Measurements from ENCODE around the gene POU2F1.

Gene POU2F1

GRCh38 chr1:167297222-167298214, 76.8 kb downstream of the POU2F1 start:
- no peak for TF ChIP-seq CTCF (IDR thresholded peaks at IDR 0.05; ENCODE audit: extremely low read depth, insufficient read depth, missing control alignments)
- no peak for DNase-seq (ENCODE audit: low spot score)
- in situ Hi-C loops (cut with MboI; ENCODE audit: low pct_unique_long_range_greater_than_20kb, low sequenced_read_pairs, unreplicated experiment), result no loop called here

GRCh38 chr1:167298325-167298724, 77.6 kb downstream of the POU2F1 start:
- in situ Hi-C loops (cut with MboI; ENCODE audit: low pct_unique_long_range_greater_than_20kb, low sequenced_read_pairs, unreplicated experiment), result no loop called here
- no peak for TF ChIP-seq CTCF (IDR thresholded peaks at IDR 0.05; ENCODE audit: extremely low read depth, insufficient read depth, missing control alignments)
- DNase-seq (ENCODE audit: low spot score), result no peak

- in situ Hi-C loops (cut with MboI; ENCODE audit: low pct_unique_long_range_greater_than_20kb, low sequenced_read_pairs, unreplicated experiment), result no loop called here
- DNase-seq (ENCODE audit: low spot score), result no peak
- TF ChIP-seq CTCF (IDR thresholded peaks at IDR 0.05; ENCODE audit: extremely low read depth, insufficient read depth, missing control alignments), result no peak
Observed at GRCh38 chr1:167301355-167301754, 80.7 kb downstream of the POU2F1 start.

GRCh38 chr1:167304165-167304564, 83.5 kb downstream of the POU2F1 start:
- TF ChIP-seq CTCF (IDR thresholded peaks at IDR 0.05; ENCODE audit: extremely low read depth, insufficient read depth, missing control alignments), result no peak
- in situ Hi-C loops (cut with MboI; ENCODE audit: low pct_unique_long_range_greater_than_20kb, low sequenced_read_pairs, unreplicated experiment), result no loop called here
- DNase-seq (ENCODE audit: low spot score), result no peak

- DNase-seq (ENCODE audit: low spot score), result no peak
- no peak for TF ChIP-seq CTCF (IDR thresholded peaks at IDR 0.05; ENCODE audit: extremely low read depth, insufficient read depth, missing control alignments)
- in situ Hi-C loops (cut with MboI; ENCODE audit: low pct_unique_long_range_greater_than_20kb, low sequenced_read_pairs, unreplicated experiment), result no loop called here
Observed at GRCh38 chr1:167305059-167305705, 84.5 kb downstream of the POU2F1 start.

- in situ Hi-C loops (cut with MboI; ENCODE audit: low pct_unique_long_range_greater_than_20kb, low sequenced_read_pairs, unreplicated experiment), result no loop called here
- DNase-seq (ENCODE audit: low spot score), result no peak
- no peak for TF ChIP-seq CTCF (IDR thresholded peaks at IDR 0.05; ENCODE audit: extremely low read depth, insufficient read depth, missing control alignments)
Observed at GRCh38 chr1:167305706-167306277, 85.1 kb downstream of the POU2F1 start.
